Panc1 (cell line): ENCODE results near the gene TPRG1.

Experiments used
- CTCF ChIP-seq: fragments of 450-650 bp; IDR thresholded peaks from 2 replicates; pipeline ENCODE4 v1.5.1; 2017; ENCODE audit warnings: mild to moderate bottlenecking
- POLR2AphosphoS5 ChIP-seq: IDR thresholded peaks from 2 replicates; pipeline ENCODE4 v1.6.1; 2012; ENCODE audit warnings: mild to moderate bottlenecking, low read depth, low read length, moderate library complexity
- SIN3A ChIP-seq: IDR thresholded peaks from 2 replicates; pipeline ENCODE4 v1.6.1; 2012; ENCODE audit warnings: low read depth, mild to moderate bottlenecking, low read length, moderate library complexity, borderline replicate concordance; ENCODE audit not compliant: insufficient read depth
- TF ChIP-seq, protein P1 (sequence below), 2 experiments: IDR thresholded peaks; 2 replicates each; pipeline ENCODE4 v1.6.1; 2011 to 2012; ENCODE audit warnings: low read depth in 2 of 2, control low read depth in 1 of 2, low read length in 1 of 2, mild to moderate bottlenecking in 1 of 2, moderate library complexity in 1 of 2; ENCODE audit not compliant: insufficient read depth in 1 of 2

- no peak for TF ChIP-seq POLR2AphosphoS5
- TF ChIP-seq, protein P1, sequence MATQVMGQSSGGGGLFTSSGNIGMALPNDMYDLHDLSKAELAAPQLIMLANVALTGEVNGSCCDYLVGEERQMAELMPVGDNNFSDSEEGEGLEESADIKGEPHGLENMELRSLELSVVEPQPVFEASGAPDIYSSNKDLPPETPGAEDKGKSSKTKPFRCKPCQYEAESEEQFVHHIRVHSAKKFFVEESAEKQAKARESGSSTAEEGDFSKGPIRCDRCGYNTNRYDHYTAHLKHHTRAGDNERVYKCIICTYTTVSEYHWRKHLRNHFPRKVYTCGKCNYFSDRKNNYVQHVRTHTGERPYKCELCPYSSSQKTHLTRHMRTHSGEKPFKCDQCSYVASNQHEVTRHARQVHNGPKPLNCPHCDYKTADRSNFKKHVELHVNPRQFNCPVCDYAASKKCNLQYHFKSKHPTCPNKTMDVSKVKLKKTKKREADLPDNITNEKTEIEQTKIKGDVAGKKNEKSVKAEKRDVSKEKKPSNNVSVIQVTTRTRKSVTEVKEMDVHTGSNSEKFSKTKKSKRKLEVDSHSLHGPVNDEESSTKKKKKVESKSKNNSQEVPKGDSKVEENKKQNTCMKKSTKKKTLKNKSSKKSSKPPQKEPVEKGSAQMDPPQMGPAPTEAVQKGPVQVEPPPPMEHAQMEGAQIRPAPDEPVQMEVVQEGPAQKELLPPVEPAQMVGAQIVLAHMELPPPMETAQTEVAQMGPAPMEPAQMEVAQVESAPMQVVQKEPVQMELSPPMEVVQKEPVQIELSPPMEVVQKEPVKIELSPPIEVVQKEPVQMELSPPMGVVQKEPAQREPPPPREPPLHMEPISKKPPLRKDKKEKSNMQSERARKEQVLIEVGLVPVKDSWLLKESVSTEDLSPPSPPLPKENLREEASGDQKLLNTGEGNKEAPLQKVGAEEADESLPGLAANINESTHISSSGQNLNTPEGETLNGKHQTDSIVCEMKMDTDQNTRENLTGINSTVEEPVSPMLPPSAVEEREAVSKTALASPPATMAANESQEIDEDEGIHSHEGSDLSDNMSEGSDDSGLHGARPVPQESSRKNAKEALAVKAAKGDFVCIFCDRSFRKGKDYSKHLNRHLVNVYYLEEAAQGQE (IDR thresholded peaks at IDR 0.05; ENCODE audit: insufficient read depth in 1 of 2, low read depth in 2 of 2, low read length in 1 of 2), result no peak
- TF ChIP-seq CTCF, result no peak
- TF ChIP-seq SIN3A, result no peak
These were observed 183.9 kb downstream of the TPRG1 start for GRCh38 chr3:189355481-189356201.
